ENCODE results near the gene RILPL2. TPM values are rescaled to one million over a fixed set of nuclear protein-coding genes. Genes with fewer than 3 reads are reported as not detected.
"Not testable (repeated sequence)": the region's sequence is repeated elsewhere in the genome, so short reads cannot be mapped to it uniquely, and the experiment has no call there.

RILPL2 gene
- total and polyA plus RNA-seq, 2 of the 13 experiments (the other 11 are each of a cell fraction or from before 2014, with no cell fraction given), result 2.7 to 8.1 TPM

DNA sequence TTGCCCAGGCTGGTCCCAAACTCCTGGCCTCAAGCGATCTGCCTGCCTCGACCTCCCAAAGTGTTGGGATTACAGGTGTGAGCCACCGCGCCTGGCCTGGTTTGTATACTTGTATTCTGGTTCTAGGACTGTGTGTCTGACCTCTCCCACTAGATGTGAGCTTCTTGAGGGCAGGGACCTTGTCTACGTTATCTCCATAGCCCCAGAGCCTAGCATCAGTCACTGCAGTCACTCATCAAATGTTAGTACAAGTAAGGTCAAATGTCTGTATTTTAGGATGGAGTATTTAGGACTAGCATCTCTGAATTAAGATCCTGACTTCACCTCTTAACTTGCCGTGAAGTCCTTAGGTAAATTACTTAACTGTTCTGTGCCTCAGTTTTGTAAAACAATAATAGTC lies 2.9 kb downstream of the RILPL2 start (continued):
- TF ChIP-seq IRF1 (CRISPR knock-in tag; IDR thresholded peaks at IDR 0.05; ENCODE audit: low read depth) (no peak), ZNF891 (CRISPR knock-in tag; IDR thresholded peaks at IDR 0.05) (no peak), ZNF75D (CRISPR knock-in tag; IDR thresholded peaks at IDR 0.05; ENCODE audit: borderline replicate concordance) (no peak), MED8 (CRISPR knock-in tag; IDR thresholded peaks at IDR 0.05; ENCODE audit: insufficient replicate concordance) (no peak), THAP8 (CRISPR knock-in tag; IDR thresholded peaks at IDR 0.05; ENCODE audit: borderline replicate concordance) (no peak), ZNF335 (CRISPR knock-in tag; IDR thresholded peaks at IDR 0.05) (no peak)

DNA sequence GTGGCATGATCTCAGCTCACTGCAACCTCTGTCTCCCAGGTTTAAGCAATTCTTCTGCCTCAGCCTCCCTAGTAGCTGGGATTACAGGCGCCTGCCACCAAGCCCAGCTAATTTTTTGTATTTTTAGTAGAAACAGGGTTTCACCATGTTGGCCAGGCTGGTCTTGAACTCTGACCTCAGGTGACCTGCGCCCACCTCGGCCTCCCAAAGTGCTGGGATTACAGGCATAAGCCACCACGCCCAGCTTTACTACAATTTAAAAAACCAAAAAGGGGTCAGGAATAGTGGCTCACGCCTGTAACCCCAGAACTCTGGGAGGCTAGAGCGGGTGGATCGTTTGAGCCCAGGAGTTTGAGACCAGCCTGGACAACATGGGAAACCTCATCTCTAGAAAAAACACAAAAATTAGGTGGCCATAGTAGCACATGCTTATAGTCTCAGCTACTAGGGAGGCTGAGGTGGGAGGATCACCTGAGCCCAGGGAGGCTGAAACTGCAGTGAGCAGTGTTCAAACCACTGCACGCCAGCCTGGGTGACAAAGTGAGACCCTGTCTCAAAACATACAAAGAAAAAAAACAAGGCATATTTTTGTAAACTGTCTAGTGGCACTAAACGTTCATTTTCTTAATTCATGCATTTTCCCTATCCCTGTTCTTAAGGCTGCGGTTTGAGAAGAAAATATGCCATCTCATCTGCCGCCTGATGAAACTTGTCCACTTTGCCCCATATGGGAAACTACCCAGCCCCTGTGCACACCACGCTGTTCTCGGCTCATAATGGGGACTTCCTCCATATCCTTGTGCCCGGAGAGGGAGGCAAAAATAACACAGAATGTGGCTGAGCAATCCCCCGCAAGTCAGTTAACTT lies 4.3 kb downstream of the RILPL2 start:
- DNase-seq (ENCODE audit: low spot score); BruUV-seq (replicated peaks); intact Hi-C loops (cut with micrococcal nuclease; ENCODE audit: unreplicated experiment); H4K20me1 ChIP-seq (ENCODE audit: insufficient read depth, low read length); H3K79me2 ChIP-seq (ENCODE audit: insufficient read depth, low read length); H3K27me3 ChIP-seq (ENCODE audit: control insufficient read depth in 1 of 2, insufficient read depth in 2 of 2, low read length in 2 of 2); H3K9me3 ChIP-seq (ENCODE audit: low read length); in situ Hi-C loops (cut with HindIII; ENCODE audit: extremely low pct_ligation_motif_present, low pct_unique_long_range_greater_than_20kb); POLR2A ChIA-PET; H3K4me2 ChIP-seq (ENCODE audit: low read depth, low read length); ATAC-seq; CTCF ChIA-PET (ENCODE audit: low intra/inter-chr PET ratio, low total read pairs); H3K36me3 ChIP-seq (replicated peaks in 1 of 2; ENCODE audit: control insufficient read depth in 1 of 2, insufficient read depth in 2 of 2, low read length in 2 of 2); H3K4me3 ChIP-seq (replicated peaks in 1 of 3; ENCODE audit: insufficient read depth in 1 of 3, low read depth in 2 of 3, low read length in 3 of 3); H3K9ac ChIP-seq (ENCODE audit: insufficient read depth, low read depth, low read length); H3K27ac ChIP-seq (ENCODE audit: extremely low read length, insufficient read depth, low read length); H2AFZ ChIP-seq (ENCODE audit: low read length); FAIRE-seq: not testable (repeated sequence)
- WGBS (ENCODE audit: low lambda C conversion rate), result 93% methylated on average over 15 of the region's 15 CpGs
- peak; percentile 67 for TF ChIP-seq ZNF770 (CRISPR knock-in tag; IDR thresholded peaks at IDR 0.05)
- H3K4me1 ChIP-seq (ENCODE audit: insufficient read depth, low read length), result peaks cover 27% of the 10 kb centered on the region

DNA sequence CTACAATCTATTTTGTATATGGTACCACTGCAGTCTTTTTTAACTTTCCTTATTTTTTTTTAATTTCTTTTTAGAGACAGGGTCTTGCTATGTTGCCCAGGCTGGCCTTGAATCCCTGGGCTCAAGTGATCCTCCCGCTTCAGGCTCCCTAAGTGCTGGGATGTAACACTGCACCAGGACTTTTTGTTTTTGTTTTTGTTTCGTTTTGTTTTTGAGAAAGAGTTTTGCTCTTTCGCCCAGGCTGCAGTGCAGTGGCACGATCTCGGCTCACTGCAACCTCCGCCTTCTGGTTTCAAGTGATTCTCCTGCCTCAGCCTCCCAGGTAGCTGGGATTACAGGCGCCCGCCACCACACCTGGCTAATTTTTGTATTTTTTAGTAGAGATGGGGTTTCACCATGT lies 7.4 kb downstream of the RILPL2 start:
- intact Hi-C loops (cut with micrococcal nuclease; ENCODE audit: unreplicated experiment); BruUV-seq (replicated peaks); H3K9ac ChIP-seq (ENCODE audit: insufficient read depth, low read depth, low read length); H3K9me3 ChIP-seq (ENCODE audit: low read length); CTCF ChIA-PET (ENCODE audit: low intra/inter-chr PET ratio, low total read pairs); in situ Hi-C loops (cut with HindIII; ENCODE audit: extremely low pct_ligation_motif_present, low pct_unique_long_range_greater_than_20kb); H3K27ac ChIP-seq (ENCODE audit: extremely low read length, insufficient read depth, low read length); H3K4me3 ChIP-seq (replicated peaks in 1 of 3; ENCODE audit: insufficient read depth in 1 of 3, low read depth in 2 of 3, low read length in 3 of 3); H3K4me2 ChIP-seq (ENCODE audit: low read depth, low read length); H3K27me3 ChIP-seq (ENCODE audit: control insufficient read depth in 1 of 2, insufficient read depth in 2 of 2, low read length in 2 of 2); H4K20me1 ChIP-seq (ENCODE audit: insufficient read depth, low read length); POLR2A ChIA-PET; DNase-seq (ENCODE audit: low spot score); H3K79me2 ChIP-seq (ENCODE audit: insufficient read depth, low read length); FAIRE-seq; H3K36me3 ChIP-seq (replicated peaks in 1 of 2; ENCODE audit: control insufficient read depth in 1 of 2, insufficient read depth in 2 of 2, low read length in 2 of 2); H3K4me1 ChIP-seq (ENCODE audit: insufficient read depth, low read length); ATAC-seq; H2AFZ ChIP-seq (ENCODE audit: low read length): not testable (repeated sequence)
- 96% methylated on average over 8 of the region's 8 CpGs for WGBS (ENCODE audit: low lambda C conversion rate)

Data from HepG2 (cell line).